GM23338 (cell line): Measurements from ENCODE around the gene ALMS1. TPM values are rescaled to one million over a fixed set of nuclear protein-coding genes. Genes with fewer than 3 reads are reported as not detected.

Source experiments
- ATAC-seq: fragments of 200-7000 bp; cut with Tn5 transposase; 3 replicates; pipeline ENCODE4 v1.9.1; 2020
- DNase-seq: peaks from one replicate; pipeline ENCODE4 v3.0.0-alpha.2; 2015; ENCODE audit warnings: low spot score
- H2AFZ ChIP-seq: fragments of 200-600 bp; sonication (generic); 2 replicates; pipeline ENCODE4 v1.8.0; 2016; ENCODE audit warnings: antibody characterized with exemption, mild to moderate bottlenecking, moderate library complexity
- H3F3A ChIP-seq: fragments of 200-600 bp; sonication (generic); replicated peaks from 2 replicates; pipeline ENCODE4 v1.8.0; 2017; ENCODE audit warnings: antibody characterized with exemption, mixed run types, low read depth
- H3K27ac ChIP-seq: fragments of 200-600 bp; sonication (generic); 2 replicates; pipeline ENCODE4 v1.6.1; 2016; ENCODE audit warnings: low read depth
- H3K27me3 ChIP-seq: fragments of 200-600 bp; sonication (generic); 2 replicates; pipeline ENCODE4 v1.8.0; 2016; ENCODE audit warnings: mild to moderate bottlenecking, mixed run types, moderate library complexity; ENCODE audit not compliant: insufficient read depth
- H3K36me3 ChIP-seq: fragments of 200-600 bp; sonication (generic); 2 replicates; pipeline ENCODE4 v1.8.0; 2016; ENCODE audit warnings: mild to moderate bottlenecking; ENCODE audit not compliant: insufficient read depth
- H3K4me1 ChIP-seq: fragments of 200-600 bp; sonication (generic); 2 replicates; pipeline ENCODE4 v1.8.0; 2016; ENCODE audit warnings: mild to moderate bottlenecking, moderate library complexity; ENCODE audit not compliant: insufficient read depth
- H3K4me2 ChIP-seq: fragments of 200-600 bp; sonication (generic); 2 replicates; pipeline ENCODE4 v1.7.1; 2017; ENCODE audit warnings: mixed run types
- H3K4me3 ChIP-seq: fragments of 200-600 bp; sonication (generic); 2 replicates; pipeline ENCODE4 v1.6.1; 2016; ENCODE audit warnings: mixed run types
- H3K79me2 ChIP-seq: fragments of 200-600 bp; sonication (generic); replicated peaks from 2 replicates; pipeline ENCODE4 v1.8.0; 2017; ENCODE audit warnings: mild to moderate bottlenecking; ENCODE audit not compliant: insufficient read depth
- H3K9me2 ChIP-seq: fragments of 200-600 bp; sonication (generic); 2 replicates; pipeline ENCODE4 v1.8.0; 2017; ENCODE audit not compliant: insufficient read depth
- H4K20me1 ChIP-seq: fragments of 200-600 bp; sonication (generic); replicated peaks from 2 replicates; pipeline ENCODE4 v1.8.0; 2017; ENCODE audit warnings: mild to moderate bottlenecking; ENCODE audit not compliant: insufficient read depth
- H3K27ac Mint-ChIP-seq: 2 replicates; pipeline ENCODE4 v1.8.0; 2020; ENCODE audit warnings: inconsistent platforms, mild to moderate bottlenecking, moderate library complexity, mixed read lengths
- H3K27me3 Mint-ChIP-seq: 3 replicates; pipeline ENCODE4 v1.8.0; 2022; ENCODE audit warnings: low read depth, mild to moderate bottlenecking, moderate library complexity, mixed read lengths, inconsistent platforms; ENCODE audit not compliant: insufficient read depth, poor library complexity
- H3K36me3 Mint-ChIP-seq: 3 replicates; pipeline ENCODE4 v1.8.0; 2021; ENCODE audit warnings: low read depth, mild to moderate bottlenecking, inconsistent platforms, moderate library complexity, mixed read lengths
- H3K4me1 Mint-ChIP-seq: 3 replicates; pipeline ENCODE4 v1.8.0; 2020; ENCODE audit warnings: mild to moderate bottlenecking, inconsistent platforms, mixed read lengths
- H3K4me3 Mint-ChIP-seq: 3 replicates; pipeline ENCODE4 v1.8.0; 2021; ENCODE audit warnings: moderate library complexity, mild to moderate bottlenecking, inconsistent platforms, mixed read lengths
- H3K9me3 Mint-ChIP-seq: 3 replicates; pipeline ENCODE4 v1.8.0; 2020; ENCODE audit warnings: moderate library complexity, mild to moderate bottlenecking, inconsistent platforms, mixed read lengths
- CREB1 ChIP-seq: fragments of 250-450 bp; sonication (Bioruptor Pico); IDR thresholded peaks from 2 replicates; pipeline ENCODE4 v1.5.0; 2020; ENCODE audit warnings: low read depth, mild to moderate bottlenecking, moderate library complexity
- CTCF ChIP-seq, 2 experiments: fragments of 200-600 bp in 1 of 2; sonication (generic) in 1 of 2; conservative IDR thresholded peaks; 2 replicates each; pipeline versions ENCODE4 v1.5.1 to v1.6.1; 2016 to 2017; ENCODE audit warnings: antibody characterized with exemption in 2 of 2, low read depth in 2 of 2, mild to moderate bottlenecking in 2 of 2, moderate library complexity in 1 of 2
- ETS1 ChIP-seq: IDR thresholded peaks from 2 replicates; pipeline ENCODE4 v1.6.1; 2016; ENCODE audit warnings: antibody characterized with exemption
- EZH2 ChIP-seq: fragments of 200-600 bp; sonication (generic); IDR thresholded peaks from one replicate; pipeline ENCODE4 v1.8.0; 2017; ENCODE audit warnings: antibody characterized with exemption, mild to moderate bottlenecking, low read depth; ENCODE audit not compliant: unreplicated experiment
- EZH2phosphoT487 ChIP-seq: fragments of 200-600 bp; sonication (generic); IDR thresholded peaks from one replicate; pipeline ENCODE4 v1.8.1; 2018; ENCODE audit warnings: antibody characterized with exemption; ENCODE audit not compliant: unreplicated experiment
- JUNB ChIP-seq: IDR thresholded peaks from one replicate; pipeline ENCODE4 v1.6.1; 2016; ENCODE audit warnings: antibody characterized with exemption; ENCODE audit not compliant: unreplicated experiment
- STAT1 ChIP-seq: IDR thresholded peaks from one replicate; pipeline ENCODE4 v1.6.1; 2016; ENCODE audit warnings: antibody characterized with exemption; ENCODE audit not compliant: unreplicated experiment
- ZNF114 ChIP-seq: fragments of 250-450 bp; sonication (Bioruptor Pico); IDR thresholded peaks from 2 replicates; pipeline ENCODE4 v1.5.0; 2020; ENCODE audit warnings: mild to moderate bottlenecking, moderate library complexity
- ZNF331 ChIP-seq: fragments of 250-450 bp; sonication (Bioruptor Pico); IDR thresholded peaks from 2 replicates; pipeline ENCODE4 v1.5.0; 2020; ENCODE audit warnings: low read depth, mild to moderate bottlenecking, moderate library complexity
- polyA plus RNA-seq: library from polyadenylated mRNA; unstranded; fragments of >200 nt; fragmentation: Nextera tagmentation; extraction: Ambion mirVana; gene quantifications from 2 replicates; pipeline ENCODE4 v1.2.1, GENCODE V29; 2016
- total RNA-seq: library from RNA; depleted of rRNA; stranded (reverse); fragments of >200 nt; shearing (Covaris generic); gene quantifications from 2 replicates; pipeline ENCODE4 v1.2.3, GENCODE V29; 2014
- TF ChIP-seq, protein P1 (sequence below): fragments of 250-450 bp; sonication (Bioruptor Pico); IDR thresholded peaks from 2 replicates; pipeline ENCODE4 v1.5.0; 2020; ENCODE audit warnings: mild to moderate bottlenecking, moderate library complexity

Gene ALMS1
- total and polyA plus RNA-seq, 2 experiments from 2014 or later, result 38.8 to 65.7 TPM

DNA sequence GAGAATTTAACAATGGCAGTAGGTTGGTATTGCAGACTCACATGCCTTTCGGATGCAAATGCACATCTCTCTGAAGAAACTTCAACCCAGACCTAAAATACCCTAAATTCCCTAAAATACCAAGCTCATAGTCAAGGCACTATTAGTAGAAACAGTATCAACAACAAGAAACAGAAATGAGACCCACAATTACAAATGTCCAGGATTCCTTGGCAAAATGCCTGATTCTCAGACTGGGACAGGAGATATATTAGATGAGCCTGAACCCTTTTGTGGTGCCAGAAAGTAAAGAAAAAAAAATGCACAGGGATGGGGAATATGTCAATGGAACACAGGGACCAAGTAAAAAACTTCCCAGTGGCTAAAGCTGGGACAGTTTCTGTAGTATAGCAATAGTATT lies 179.3 kb downstream of the ALMS1 start (continued):
- no peak for TF ChIP-seq ZNF114
- no peak for TF ChIP-seq ETS1
- no peak for TF ChIP-seq JUNB
- TF ChIP-seq EZH2phosphoT487, result no peak

DNA sequence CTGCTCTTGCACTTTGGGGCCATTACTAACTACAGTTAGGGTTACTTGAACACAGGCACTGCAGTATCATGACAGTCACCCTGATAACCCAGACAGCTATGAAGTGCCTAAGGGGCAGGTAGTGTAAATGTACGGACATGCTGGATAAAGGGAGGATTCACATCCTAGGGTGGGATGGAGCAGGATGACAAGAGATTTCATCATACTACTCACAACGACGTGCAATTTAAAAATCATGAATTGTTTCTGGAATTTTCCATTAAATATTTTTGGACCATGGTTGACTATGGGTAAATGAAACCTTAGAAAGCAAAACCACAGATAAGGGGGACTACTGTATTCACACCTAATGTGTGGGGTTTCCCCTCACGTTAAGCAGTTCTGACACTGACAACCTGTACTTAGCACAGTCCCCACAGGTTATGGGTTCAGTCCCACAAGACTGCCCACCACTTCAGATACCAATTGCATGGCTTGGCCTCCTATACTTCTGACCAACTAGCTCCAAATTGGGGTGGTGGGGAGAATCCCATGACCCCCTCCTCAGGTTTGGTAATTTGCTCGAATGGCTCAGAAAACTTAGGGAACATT lies 180.7 kb downstream of the ALMS1 start:
- Mint-ChIP-seq H3K4me3 (no peak overlapping the region), H3K9me3 (no peaks in the 10 kb centered on the region), H3K4me1 (peaks cover 14% of the 10 kb centered on the region), H3K36me3 (peaks cover 3% of the 10 kb centered on the region; the same call in 1 of the 3 replicates), H3K27ac (peak overlapping the region; percentile 63; the same call in 1 of the 2 replicates), H3K27me3 (no peaks in the 10 kb centered on the region)
- no peaks in the 10 kb centered on the region for H3K9me2 ChIP-seq
- H4K20me1 ChIP-seq, result no peaks in the 10 kb centered on the region
- H3K36me3 ChIP-seq, result no peaks in the 10 kb centered on the region
- H3K27me3 ChIP-seq, result no peaks in the 10 kb centered on the region
- ATAC-seq (no peak), DNase-seq (no peak)
- H3K4me3 ChIP-seq, result no peak overlapping the region
- H3K4me1 ChIP-seq, result peaks cover 4% of the 10 kb centered on the region; the same call in 1 of the 2 replicates
- H3K79me2 ChIP-seq, result no peaks in the 10 kb centered on the region
- H3K4me2 ChIP-seq, result no peak overlapping the region
- no peak overlapping the region for H3K27ac ChIP-seq
- no peak overlapping the region for H2AFZ ChIP-seq
- no peaks in the 10 kb centered on the region for H3F3A ChIP-seq
- TF ChIP-seq EZH2, result no peak
- TF ChIP-seq, protein P1, sequence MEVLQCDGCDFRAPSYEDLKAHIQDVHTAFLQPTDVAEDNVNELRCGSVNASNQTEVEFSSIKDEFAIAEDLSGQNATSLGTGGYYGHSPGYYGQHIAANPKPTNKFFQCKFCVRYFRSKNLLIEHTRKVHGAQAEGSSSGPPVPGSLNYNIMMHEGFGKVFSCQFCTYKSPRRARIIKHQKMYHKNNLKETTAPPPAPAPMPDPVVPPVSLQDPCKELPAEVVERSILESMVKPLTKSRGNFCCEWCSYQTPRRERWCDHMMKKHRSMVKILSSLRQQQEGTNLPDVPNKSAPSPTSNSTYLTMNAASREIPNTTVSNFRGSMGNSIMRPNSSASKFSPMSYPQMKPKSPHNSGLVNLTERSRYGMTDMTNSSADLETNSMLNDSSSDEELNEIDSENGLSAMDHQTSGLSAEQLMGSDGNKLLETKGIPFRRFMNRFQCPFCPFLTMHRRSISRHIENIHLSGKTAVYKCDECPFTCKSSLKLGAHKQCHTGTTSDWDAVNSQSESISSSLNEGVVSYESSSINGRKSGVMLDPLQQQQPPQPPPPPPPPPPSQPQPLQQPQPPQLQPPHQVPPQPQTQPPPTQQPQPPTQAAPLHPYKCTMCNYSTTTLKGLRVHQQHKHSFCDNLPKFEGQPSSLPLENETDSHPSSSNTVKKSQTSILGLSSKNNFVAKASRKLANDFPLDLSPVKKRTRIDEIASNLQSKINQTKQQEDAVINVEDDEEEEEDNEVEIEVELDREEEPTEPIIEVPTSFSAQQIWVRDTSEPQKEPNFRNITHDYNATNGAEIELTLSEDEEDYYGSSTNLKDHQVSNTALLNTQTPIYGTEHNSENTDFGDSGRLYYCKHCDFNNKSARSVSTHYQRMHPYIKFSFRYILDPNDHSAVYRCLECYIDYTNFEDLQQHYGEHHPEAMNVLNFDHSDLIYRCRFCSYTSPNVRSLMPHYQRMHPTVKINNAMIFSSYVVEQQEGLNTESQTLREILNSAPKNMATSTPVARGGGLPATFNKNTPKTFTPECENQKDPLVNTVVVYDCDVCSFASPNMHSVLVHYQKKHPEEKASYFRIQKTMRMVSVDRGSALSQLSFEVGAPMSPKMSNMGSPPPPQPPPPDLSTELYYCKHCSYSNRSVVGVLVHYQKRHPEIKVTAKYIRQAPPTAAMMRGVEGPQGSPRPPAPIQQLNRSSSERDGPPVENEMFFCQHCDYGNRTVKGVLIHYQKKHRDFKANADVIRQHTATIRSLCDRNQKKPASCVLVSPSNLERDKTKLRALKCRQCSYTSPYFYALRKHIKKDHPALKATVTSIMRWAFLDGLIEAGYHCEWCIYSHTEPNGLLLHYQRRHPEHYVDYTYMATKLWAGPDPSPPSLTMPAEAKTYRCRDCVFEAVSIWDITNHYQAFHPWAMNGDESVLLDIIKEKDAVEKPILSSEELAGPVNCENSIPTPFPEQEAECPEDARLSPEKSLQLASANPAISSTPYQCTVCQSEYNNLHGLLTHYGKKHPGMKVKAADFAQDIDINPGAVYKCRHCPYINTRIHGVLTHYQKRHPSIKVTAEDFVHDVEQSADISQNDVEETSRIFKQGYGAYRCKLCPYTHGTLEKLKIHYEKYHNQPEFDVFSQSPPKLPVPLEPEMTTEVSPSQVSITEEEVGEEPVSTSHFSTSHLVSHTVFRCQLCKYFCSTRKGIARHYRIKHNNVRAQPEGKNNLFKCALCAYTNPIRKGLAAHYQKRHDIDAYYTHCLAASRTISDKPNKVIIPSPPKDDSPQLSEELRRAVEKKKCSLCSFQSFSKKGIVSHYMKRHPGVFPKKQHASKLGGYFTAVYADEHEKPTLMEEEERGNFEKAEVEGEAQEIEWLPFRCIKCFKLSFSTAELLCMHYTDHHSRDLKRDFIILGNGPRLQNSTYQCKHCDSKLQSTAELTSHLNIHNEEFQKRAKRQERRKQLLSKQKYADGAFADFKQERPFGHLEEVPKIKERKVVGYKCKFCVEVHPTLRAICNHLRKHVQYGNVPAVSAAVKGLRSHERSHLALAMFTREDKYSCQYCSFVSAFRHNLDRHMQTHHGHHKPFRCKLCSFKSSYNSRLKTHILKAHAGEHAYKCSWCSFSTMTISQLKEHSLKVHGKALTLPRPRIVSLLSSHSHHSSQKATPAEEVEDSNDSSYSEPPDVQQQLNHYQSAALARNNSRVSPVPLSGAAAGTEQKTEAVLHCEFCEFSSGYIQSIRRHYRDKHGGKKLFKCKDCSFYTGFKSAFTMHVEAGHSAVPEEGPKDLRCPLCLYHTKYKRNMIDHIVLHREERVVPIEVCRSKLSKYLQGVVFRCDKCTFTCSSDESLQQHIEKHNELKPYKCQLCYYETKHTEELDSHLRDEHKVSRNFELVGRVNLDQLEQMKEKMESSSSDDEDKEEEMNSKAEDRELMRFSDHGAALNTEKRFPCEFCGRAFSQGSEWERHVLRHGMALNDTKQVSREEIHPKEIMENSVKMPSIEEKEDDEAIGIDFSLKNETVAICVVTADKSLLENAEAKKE (CRISPR knock-in tag), result no peak
- no peak for TF ChIP-seq CREB1
- no peak for TF ChIP-seq CTCF (conservative IDR thresholded peaks at IDR 0.05; ENCODE audit: low read depth in 2 of 2)
- TF ChIP-seq JUNB, result no peak
- no peak for TF ChIP-seq ZNF331 (CRISPR knock-in tag)
- TF ChIP-seq ETS1, result no peak
- TF ChIP-seq EZH2phosphoT487, result no peak
- TF ChIP-seq STAT1, result no peak
